ENCODE measurements around the gene OSTF1. TPM values are rescaled to one million over a fixed set of nuclear protein-coding genes. Genes with fewer than 3 reads are reported as not detected.

OSTF1 gene
- total RNA-seq, 8 experiments from 2014 or later = 4.2 to 22.3 (median 7.3) TPM

- Histone ChIP-seq H3K4me1 (replicated peaks in 1 of 2) (no peaks in the 10 kb centered on the region), H3K4me3 (no peak overlapping the region), H3K27ac (no peak overlapping the region)
- 72 to 100% (median 91%) methylated on average over 3 to 7 of the region's 7 CpGs; no CpG with 5 or more reads in 2 of the 10 experiments for WGBS, 10 experiments
- in situ Hi-C loops (cut with MboI; ENCODE audit: low pct_unique_long_range_greater_than_20kb in 2 of 9, low sequenced_read_pairs in 9 of 9, unreplicated experiment in 9 of 9) = no loop called here
- ATAC-seq (replicated peaks in 6 of 8) = peak in 1 of 8 experiments; percentile 21
Measured at GRCh38 chr9:75109210-75109839, 21.0 kb downstream of the OSTF1 start.

GRCh38 chr9:75111019-75111622, 22.8 kb downstream of the OSTF1 start:
- in situ Hi-C loops (cut with MboI; ENCODE audit: low pct_unique_long_range_greater_than_20kb in 2 of 9, low sequenced_read_pairs in 9 of 9, unreplicated experiment in 9 of 9) = no loop called here
- peak in 2 of 8 experiments; percentile 34 to 81 for ATAC-seq (replicated peaks in 6 of 8)
- Histone ChIP-seq H3K27ac (no peak overlapping the region), H3K4me1 (replicated peaks in 1 of 2) (no peaks in the 10 kb centered on the region), H3K4me3 (no peak overlapping the region)
- WGBS, 10 experiments = 20 to 100% (median 76%) methylated on average over 1 to 4 of the region's 5 CpGs; no CpG with 5 or more reads in 4 of the 10 experiments

- 75 to 100% (median 90%) methylated on average over 1 to 4 of the region's 4 CpGs; no CpG with 5 or more reads in 1 of the 10 experiments for WGBS, 10 experiments
- in situ Hi-C loops (cut with MboI; ENCODE audit: low pct_unique_long_range_greater_than_20kb in 2 of 9, low sequenced_read_pairs in 9 of 9, unreplicated experiment in 9 of 9) = no loop called here
- no peak overlapping the region for H3K27ac ChIP-seq
- no peaks in the 10 kb centered on the region for H3K4me1 ChIP-seq (replicated peaks in 1 of 2)
- no peak overlapping the region for H3K4me3 ChIP-seq
- no peak for ATAC-seq (replicated peaks in 6 of 8)
Measured at GRCh38 chr9:75112789-75113188, 24.5 kb downstream of the OSTF1 start.

GRCh38 chr9:75116306-75116705, 28.0 kb downstream of the OSTF1 start:
- WGBS, 10 experiments = 65 to 100% (median 90%) methylated on average over 1 to 4 of the region's 4 CpGs; no CpG with 5 or more reads in 2 of the 10 experiments
- H3K27ac ChIP-seq = no peak overlapping the region
- in situ Hi-C loops (cut with MboI; ENCODE audit: low pct_unique_long_range_greater_than_20kb in 2 of 9, low sequenced_read_pairs in 9 of 9, unreplicated experiment in 9 of 9) = no loop called here
- no peaks in the 10 kb centered on the region for H3K4me1 ChIP-seq (replicated peaks in 1 of 2)
- H3K4me3 ChIP-seq = no peak overlapping the region
- ATAC-seq (replicated peaks in 6 of 8) = no peak

- Histone ChIP-seq H3K4me1 (replicated peaks in 1 of 2) (no peaks in the 10 kb centered on the region), H3K4me3 (no peak overlapping the region), H3K27ac (no peak overlapping the region)
- in situ Hi-C loops (cut with MboI; ENCODE audit: low pct_unique_long_range_greater_than_20kb in 2 of 9, low sequenced_read_pairs in 9 of 9, unreplicated experiment in 9 of 9) = no loop called here
- no peak for ATAC-seq (replicated peaks in 6 of 8)
- WGBS, 10 experiments = 33 to 80% (median 60%) methylated on average over 1 of the region's 1 CpG; no CpG with 5 or more reads in 5 of the 10 experiments
Measured at GRCh38 chr9:75117564-75117963, 29.2 kb downstream of the OSTF1 start.

- Histone ChIP-seq H3K4me3 (no peak overlapping the region), H3K4me1 (replicated peaks in 1 of 2) (no peaks in the 10 kb centered on the region), H3K27ac (no peak overlapping the region)
- WGBS, 10 experiments = 73 to 92% (median 90%) methylated on average over 2 to 3 of the region's 4 CpGs; no CpG with 5 or more reads in 5 of the 10 experiments
- ATAC-seq (replicated peaks in 6 of 8) = no peak
- in situ Hi-C loops (cut with MboI; ENCODE audit: low pct_unique_long_range_greater_than_20kb in 2 of 9, low sequenced_read_pairs in 9 of 9, unreplicated experiment in 9 of 9) = no loop called here
Measured at GRCh38 chr9:75120686-75121085, 32.4 kb downstream of the OSTF1 start.

- in situ Hi-C loops (cut with MboI; ENCODE audit: low pct_unique_long_range_greater_than_20kb in 2 of 9, low sequenced_read_pairs in 9 of 9, unreplicated experiment in 9 of 9) = no loop called here
- Histone ChIP-seq H3K27ac (no peak overlapping the region), H3K4me3 (no peak overlapping the region), H3K4me1 (replicated peaks in 1 of 2) (no peaks in the 10 kb centered on the region)
- ATAC-seq (replicated peaks in 6 of 8) = no peak
- 14 to 81% (median 46%) methylated on average over 1 to 4 of the region's 5 CpGs; no CpG with 5 or more reads in 4 of the 10 experiments for WGBS, 10 experiments
Measured at GRCh38 chr9:75121914-75122558, 33.7 kb downstream of the OSTF1 start.

- no peak overlapping the region for H3K27ac ChIP-seq
- in situ Hi-C loops (cut with MboI; ENCODE audit: low pct_unique_long_range_greater_than_20kb in 2 of 9, low sequenced_read_pairs in 9 of 9, unreplicated experiment in 9 of 9) = no loop called here
- WGBS, 10 experiments = 76 to 96% (median 83%) methylated on average over 4 to 10 of the region's 10 CpGs
- ATAC-seq (replicated peaks in 6 of 8) = no peak
- no peaks in the 10 kb centered on the region for H3K4me1 ChIP-seq (replicated peaks in 1 of 2)
- no peak overlapping the region for H3K4me3 ChIP-seq
Measured at GRCh38 chr9:75123696-75124095, 35.4 kb downstream of the OSTF1 start.

GRCh38 chr9:75128535-75128934, 40.2 kb downstream of the OSTF1 start:
- Histone ChIP-seq H3K4me3 (no peak overlapping the region), H3K27ac (no peak overlapping the region), H3K4me1 (replicated peaks in 1 of 2) (no peaks in the 10 kb centered on the region)
- ATAC-seq (replicated peaks in 6 of 8) = no peak
- in situ Hi-C loops (cut with MboI; ENCODE audit: low pct_unique_long_range_greater_than_20kb in 2 of 9, low sequenced_read_pairs in 9 of 9, unreplicated experiment in 9 of 9) = no loop called here
- WGBS, 10 experiments = 67 to 100% (median 93%) methylated on average over 1 to 2 of the region's 2 CpGs

GRCh38 chr9:75130172-75130571, 41.9 kb downstream of the OSTF1 start:
- ATAC-seq (replicated peaks in 6 of 8) = no peak
- in situ Hi-C loops (cut with MboI; ENCODE audit: low pct_unique_long_range_greater_than_20kb in 2 of 9, low sequenced_read_pairs in 9 of 9, unreplicated experiment in 9 of 9) = no loop called here

GRCh38 chr9:75130621-75131230, 42.4 kb downstream of the OSTF1 start:
- WGBS, 10 experiments = 25 to 100% (median 66%) methylated on average over 1 to 5 of the region's 5 CpGs
- peak in 1 of 8 experiments; percentile 48 for ATAC-seq (replicated peaks in 6 of 8)

More at GRCh38 chr9:75130172-75130571, 41.9 kb downstream of the OSTF1 start:
- 70 to 100% (median 97%) methylated on average over 1 to 5 of the region's 5 CpGs; no CpG with 5 or more reads in 1 of the 10 experiments for WGBS, 10 experiments
- no peak overlapping the region for H3K27ac ChIP-seq
- no peak overlapping the region for H3K4me3 ChIP-seq
- H3K4me1 ChIP-seq (replicated peaks in 1 of 2) = no peaks in the 10 kb centered on the region

GRCh38 chr9:75131700-75132099, 43.4 kb downstream of the OSTF1 start:
- Histone ChIP-seq H3K4me3 (no peak overlapping the region), H3K27ac (no peak overlapping the region), H3K4me1 (replicated peaks in 1 of 2) (no peaks in the 10 kb centered on the region)
- in situ Hi-C loops (cut with MboI; ENCODE audit: low pct_unique_long_range_greater_than_20kb in 2 of 9, low sequenced_read_pairs in 9 of 9, unreplicated experiment in 9 of 9) = no loop called here
- WGBS, 10 experiments = 80 to 100% (median 100%) methylated on average over 1 to 2 of the region's 3 CpGs; no CpG with 5 or more reads in 5 of the 10 experiments
- no peak for ATAC-seq (replicated peaks in 6 of 8)

More at GRCh38 chr9:75130621-75131230, 42.4 kb downstream of the OSTF1 start:
- no peak overlapping the region for H3K4me3 ChIP-seq
- H3K4me1 ChIP-seq (replicated peaks in 1 of 2) = no peaks in the 10 kb centered on the region
- no peak overlapping the region for H3K27ac ChIP-seq
- in situ Hi-C loops (cut with MboI; ENCODE audit: low pct_unique_long_range_greater_than_20kb in 2 of 9, low sequenced_read_pairs in 9 of 9, unreplicated experiment in 9 of 9) = no loop called here

GRCh38 chr9:75132244-75132643, 43.9 kb downstream of the OSTF1 start:
- ATAC-seq (replicated peaks in 6 of 8) = no peak
- Histone ChIP-seq H3K4me1 (replicated peaks in 1 of 2) (no peaks in the 10 kb centered on the region), H3K27ac (no peak overlapping the region), H3K4me3 (no peak overlapping the region)
- WGBS, 10 experiments = 53 to 100% (median 83%) methylated on average over 1 to 3 of the region's 4 CpGs; no CpG with 5 or more reads in 3 of the 10 experiments
- in situ Hi-C loops (cut with MboI; ENCODE audit: low pct_unique_long_range_greater_than_20kb in 2 of 9, low sequenced_read_pairs in 9 of 9, unreplicated experiment in 9 of 9) = no loop called here
